H7 (cell line): ENCODE measurements around the gene PHKG2. TPM values are rescaled to one million over a fixed set of nuclear protein-coding genes. Genes with fewer than 3 reads are reported as not detected.

ENCODE experiments used
- DNase-seq: peaks from one replicate; pipeline ENCODE4 v3.0.0; 2012
- H3K27me3 ChIP-seq: 2 replicates; pipeline ENCODE4 v1.6.0; 2011; ENCODE audit warnings: mild to moderate bottlenecking, low read length; ENCODE audit not compliant: control insufficient read depth, insufficient read depth
- H3K36me3 ChIP-seq: replicated peaks from 2 replicates; pipeline ENCODE4 v1.5.1; 2011; ENCODE audit warnings: low read length; ENCODE audit not compliant: control insufficient read depth, insufficient read depth
- H3K4me3 ChIP-seq: 2 replicates; pipeline ENCODE4 v1.5.1; 2011; ENCODE audit warnings: low read depth, mild to moderate bottlenecking, control low read depth, low read length, moderate library complexity; ENCODE audit not compliant: insufficient read depth
- total RNA-seq: library from RNA; depleted of rRNA; stranded (reverse); fragments of >200 nt; shearing (Covaris generic); gene quantifications from 2 replicates; pipeline ENCODE4 v1.2.3, GENCODE V29; 2014

The PHKG2 gene
- total RNA-seq, 1 experiment from 2014 or later, result 27.0 TPM

GRCh38 chr16:30740364-30741251 lies 7.6 kb upstream of the PHKG2 start:
- Histone ChIP-seq H3K4me3 (no peak overlapping the region), H3K27me3 (no peaks in the 10 kb centered on the region), H3K36me3 (peaks cover 21% of the 10 kb centered on the region)
- DNase-seq, result peak; percentile 86

GRCh38 chr16:30741461-30741914 lies 6.7 kb upstream of the PHKG2 start:
- peak; percentile 58 for DNase-seq
- Histone ChIP-seq H3K27me3 (no peaks in the 10 kb centered on the region), H3K36me3 (peaks cover 13% of the 10 kb centered on the region), H3K4me3 (no peak overlapping the region)

- Histone ChIP-seq H3K36me3 (peaks cover 3% of the 10 kb centered on the region), H3K27me3 (no peaks in the 10 kb centered on the region), H3K4me3 (no peak overlapping the region)
- no peak for DNase-seq
Observed at GRCh38 chr16:30743716-30744115, 4.5 kb upstream of the PHKG2 start.

GRCh38 chr16:30744183-30744582 lies 4.0 kb upstream of the PHKG2 start:
- Histone ChIP-seq H3K36me3 (peaks cover 3% of the 10 kb centered on the region), H3K4me3 (no peak overlapping the region), H3K27me3 (no peaks in the 10 kb centered on the region)
- DNase-seq, result no peak

- H3K36me3 ChIP-seq, result peaks cover 3% of the 10 kb centered on the region
- H3K27me3 ChIP-seq, result no peaks in the 10 kb centered on the region
- H3K4me3 ChIP-seq, result no peak overlapping the region
- no peak for DNase-seq
Observed at GRCh38 chr16:30745082-30745481, 3.1 kb upstream of the PHKG2 start.

- H3K36me3 ChIP-seq, result peaks cover 6% of the 10 kb centered on the region
- no peaks in the 10 kb centered on the region for H3K27me3 ChIP-seq
- no peak for DNase-seq
- H3K4me3 ChIP-seq, result no peak overlapping the region
Observed at GRCh38 chr16:30746638-30747175, 1.5 kb upstream of the PHKG2 start.

- H3K4me3 ChIP-seq, result no peak overlapping the region
- H3K27me3 ChIP-seq, result no peaks in the 10 kb centered on the region
- no peak for DNase-seq
- H3K36me3 ChIP-seq, result peaks cover 6% of the 10 kb centered on the region
Observed at GRCh38 chr16:30747331-30747730, 894 bp upstream of the PHKG2 start.

GRCh38 chr16:30748634-30749445 lies 615 bp downstream of the PHKG2 start:
- DNase-seq, result no peak
- Histone ChIP-seq H3K27me3 (no peaks in the 10 kb centered on the region), H3K36me3 (peaks cover 12% of the 10 kb centered on the region), H3K4me3 (peak overlapping the region; percentile 72)

GRCh38 chr16:30750201-30750600 lies 2.0 kb downstream of the PHKG2 start:
- Histone ChIP-seq H3K4me3 (no peak overlapping the region), H3K27me3 (no peaks in the 10 kb centered on the region), H3K36me3 (peaks cover 18% of the 10 kb centered on the region)
- no peak for DNase-seq

GRCh38 chr16:30750876-30751465 lies 2.7 kb downstream of the PHKG2 start:
- no peak overlapping the region for H3K4me3 ChIP-seq
- no peaks in the 10 kb centered on the region for H3K27me3 ChIP-seq
- H3K36me3 ChIP-seq, result peaks cover 18% of the 10 kb centered on the region
- DNase-seq, result no peak

- no peak for DNase-seq
- H3K27me3 ChIP-seq, result no peaks in the 10 kb centered on the region
- H3K4me3 ChIP-seq, result no peak overlapping the region
- H3K36me3 ChIP-seq, result peaks cover 18% of the 10 kb centered on the region
Observed at GRCh38 chr16:30753596-30753995, 5.4 kb downstream of the PHKG2 start.

GRCh38 chr16:30755955-30756780 lies 7.9 kb downstream of the PHKG2 start:
- no peak for DNase-seq
- Histone ChIP-seq H3K4me3 (no peak overlapping the region), H3K36me3 (peaks cover 15% of the 10 kb centered on the region), H3K27me3 (no peaks in the 10 kb centered on the region)

- no peak for DNase-seq
- Histone ChIP-seq H3K36me3 (peaks cover 12% of the 10 kb centered on the region), H3K27me3 (no peaks in the 10 kb centered on the region), H3K4me3 (no peak overlapping the region)
Observed at GRCh38 chr16:30756781-30757100, 8.5 kb downstream of the PHKG2 start.

- Histone ChIP-seq H3K27me3 (no peaks in the 10 kb centered on the region), H3K36me3 (peaks cover 12% of the 10 kb centered on the region), H3K4me3 (no peak overlapping the region)
- DNase-seq, result no peak
Observed at GRCh38 chr16:30757316-30757715, 9.1 kb downstream of the PHKG2 start.
